NCI-H748 treated with DMSO at 0.1 percent for 48 hours (cell line): ENCODE data around the gene NME1.
"Not testable (repeated sequence)": the region's sequence is repeated elsewhere in the genome, so short reads cannot be mapped to it uniquely, and the experiment has no call there.

Source experiments
- DNase-seq: peaks from one replicate; lab custom pipeline; 2025; lab: John Stamatoyannopoulos, UW

Gene NME1

DNA sequence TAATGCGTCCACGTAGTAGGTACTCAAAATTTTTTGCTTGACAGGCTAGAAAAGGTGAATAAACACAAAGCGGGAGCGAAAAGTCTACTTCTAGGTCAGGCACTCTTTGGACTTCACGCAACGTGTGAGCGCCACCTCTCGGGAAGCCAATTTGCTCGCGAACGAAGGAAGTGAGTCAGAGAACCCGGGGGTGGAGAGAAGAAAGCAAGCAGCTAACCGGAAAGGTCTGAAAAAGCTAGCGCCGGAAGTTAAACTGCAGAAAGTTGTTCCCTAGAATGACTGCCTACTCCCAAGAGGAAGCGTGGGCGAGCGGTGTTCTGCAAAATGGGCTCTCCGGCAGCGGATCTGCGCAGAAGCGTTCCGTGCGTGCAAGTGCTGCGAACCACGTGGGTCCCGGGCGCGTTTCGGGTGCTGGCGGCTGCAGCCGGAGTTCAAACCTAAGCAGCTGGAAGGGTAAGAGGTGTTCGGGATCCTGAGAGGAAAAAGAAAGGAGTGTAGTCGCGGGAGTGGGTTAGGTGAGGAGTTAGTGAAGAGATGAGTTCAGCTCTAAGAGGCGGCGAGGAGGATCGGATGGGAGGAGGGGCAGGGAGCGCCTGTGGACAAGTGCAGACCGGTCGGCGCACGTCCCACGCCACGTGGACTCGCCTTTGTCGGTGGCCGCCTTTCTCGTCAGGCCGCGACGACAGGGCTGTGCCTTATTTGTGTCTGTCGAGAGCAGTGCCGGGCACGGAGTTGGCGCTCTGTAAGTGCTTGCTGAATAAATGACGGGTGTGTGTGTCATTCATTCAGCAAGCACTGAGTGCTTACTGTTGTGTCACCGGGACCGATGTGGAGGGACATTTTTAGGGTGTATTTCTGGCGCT, at the start of gene NME1:
Gene NME1, plus strand, starts transcription at position 350 of the 863 bp plus-strand sequence. CDS start 2,096 bp downstream, outside the sequence.
- DNase-seq = peak; percentile 98

DNA sequence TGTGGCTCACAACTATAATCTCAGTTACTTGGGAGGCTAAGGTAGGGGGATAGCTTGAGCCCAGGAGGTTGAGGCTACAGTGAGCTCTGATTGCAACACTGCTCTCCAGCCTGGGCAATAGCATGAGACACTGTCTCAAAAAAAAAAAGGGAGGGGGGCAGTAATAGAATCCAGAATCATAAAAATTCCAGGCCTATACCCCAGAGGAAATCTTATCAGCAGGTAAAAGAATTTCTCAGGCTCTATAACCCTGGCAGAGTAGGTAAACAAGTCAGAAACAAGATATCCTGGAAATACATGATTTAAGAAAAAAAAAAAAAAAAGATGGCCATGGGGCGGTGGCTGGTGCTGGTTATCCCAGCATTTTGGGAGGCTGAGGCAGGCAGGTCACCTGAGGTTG, 45.6 kb upstream of the NME1 start:
- DNase-seq = no peak

DNA sequence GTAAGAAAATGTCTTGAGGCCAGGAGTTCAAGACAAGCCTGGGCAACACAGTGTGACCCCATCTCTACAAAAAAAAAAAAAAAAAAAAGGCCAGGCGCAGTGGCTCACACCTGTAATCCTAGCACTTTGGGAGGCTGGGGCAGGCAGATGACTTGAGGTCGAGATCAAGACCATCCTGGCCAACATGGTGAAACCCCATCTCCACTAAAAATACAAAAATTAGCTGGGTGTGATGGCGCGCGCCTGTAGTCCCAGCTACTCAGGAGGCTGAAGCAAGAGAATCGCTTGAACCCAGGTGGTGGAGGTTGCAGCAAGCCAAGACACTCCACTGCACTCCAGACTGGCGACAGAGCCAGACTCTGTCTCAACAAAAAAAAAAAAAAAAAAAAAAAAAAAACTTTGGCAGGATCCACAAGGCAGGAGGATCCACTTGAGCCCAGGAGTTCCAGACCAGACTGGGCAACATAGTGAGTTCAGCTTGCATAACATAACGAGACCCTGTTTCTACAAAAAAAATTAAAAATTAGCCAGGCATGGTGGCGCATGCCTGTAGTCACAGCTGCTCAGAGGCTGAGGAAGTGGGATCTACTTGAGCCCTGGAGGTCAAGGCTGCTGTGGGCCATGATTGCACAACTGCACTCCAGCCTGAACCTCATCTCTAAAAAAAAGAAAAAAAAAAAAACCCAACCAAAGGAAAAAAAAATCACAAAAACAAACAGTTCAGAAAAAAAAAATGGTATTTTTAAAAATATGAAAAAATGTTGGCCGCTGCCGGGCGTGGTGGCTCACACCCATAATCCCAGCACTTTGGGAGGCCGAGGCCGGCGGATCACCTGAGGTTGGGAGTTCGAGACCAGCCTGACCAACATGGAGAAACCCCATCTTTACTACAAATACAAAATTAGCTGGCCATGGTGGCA, 40.8 kb upstream of the NME1 start:
- not testable (repeated sequence) for DNase-seq

DNA sequence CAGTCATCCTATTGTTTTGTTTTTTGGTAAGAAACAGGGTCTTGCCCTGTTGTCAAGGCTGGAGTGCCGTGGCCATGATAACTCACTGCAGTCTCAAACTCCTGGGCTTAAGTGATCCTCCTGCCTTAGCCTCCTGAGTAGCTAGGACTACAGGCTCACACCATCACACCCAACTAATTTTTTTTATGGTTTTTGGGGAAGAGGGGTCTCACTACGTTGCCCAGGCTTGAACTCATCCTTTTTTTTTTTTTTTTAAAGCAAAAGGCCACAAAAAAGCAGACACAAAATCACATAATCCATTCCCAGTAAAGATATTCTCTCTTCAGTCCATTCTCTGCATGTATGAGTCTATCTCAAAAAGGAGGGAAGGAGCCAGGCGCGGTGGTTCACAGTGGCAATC, 38.2 kb upstream of the NME1 start:
- no peak for DNase-seq

DNA sequence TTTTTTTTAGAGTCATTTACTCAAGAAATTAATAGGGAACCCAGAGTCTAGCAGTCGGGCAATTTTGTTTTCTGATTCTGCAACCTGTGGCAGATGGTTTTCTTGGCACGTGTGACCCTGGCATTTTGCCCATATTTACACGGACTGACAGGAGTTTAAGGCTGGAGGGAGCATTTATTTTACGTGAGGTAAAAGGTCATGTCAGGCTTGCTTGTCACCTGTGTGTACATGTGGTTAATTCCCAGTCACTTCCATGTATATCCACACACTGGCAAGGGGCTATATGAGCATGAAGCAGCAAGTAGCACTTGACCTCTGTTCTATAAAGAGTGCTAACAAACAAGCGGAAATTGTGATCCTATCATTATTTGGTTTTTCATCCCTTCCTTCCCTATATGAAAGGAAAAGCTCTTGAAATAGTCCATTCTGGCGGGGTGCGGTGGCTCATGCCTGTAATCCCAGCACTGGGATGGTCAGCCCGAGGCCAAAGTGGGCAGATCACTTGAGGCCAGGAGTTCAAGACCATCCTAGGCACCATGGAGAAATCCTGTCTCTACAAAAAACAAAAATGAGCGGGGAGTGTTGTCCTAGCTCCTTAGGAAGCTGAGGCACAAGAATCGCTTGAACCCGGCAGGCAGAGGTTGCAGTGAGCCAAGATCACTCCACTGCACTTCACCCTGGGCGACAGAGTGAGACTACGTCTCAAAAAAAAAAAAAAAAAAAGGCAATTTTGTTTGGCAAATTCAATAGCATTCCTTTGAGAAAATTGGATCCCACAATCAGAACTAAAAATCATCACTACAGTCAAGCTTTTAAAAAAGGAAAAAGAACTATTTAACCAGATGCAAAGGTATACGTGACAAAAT, 34.8 kb upstream of the NME1 start:
- DNase-seq = peak; percentile 89

DNA sequence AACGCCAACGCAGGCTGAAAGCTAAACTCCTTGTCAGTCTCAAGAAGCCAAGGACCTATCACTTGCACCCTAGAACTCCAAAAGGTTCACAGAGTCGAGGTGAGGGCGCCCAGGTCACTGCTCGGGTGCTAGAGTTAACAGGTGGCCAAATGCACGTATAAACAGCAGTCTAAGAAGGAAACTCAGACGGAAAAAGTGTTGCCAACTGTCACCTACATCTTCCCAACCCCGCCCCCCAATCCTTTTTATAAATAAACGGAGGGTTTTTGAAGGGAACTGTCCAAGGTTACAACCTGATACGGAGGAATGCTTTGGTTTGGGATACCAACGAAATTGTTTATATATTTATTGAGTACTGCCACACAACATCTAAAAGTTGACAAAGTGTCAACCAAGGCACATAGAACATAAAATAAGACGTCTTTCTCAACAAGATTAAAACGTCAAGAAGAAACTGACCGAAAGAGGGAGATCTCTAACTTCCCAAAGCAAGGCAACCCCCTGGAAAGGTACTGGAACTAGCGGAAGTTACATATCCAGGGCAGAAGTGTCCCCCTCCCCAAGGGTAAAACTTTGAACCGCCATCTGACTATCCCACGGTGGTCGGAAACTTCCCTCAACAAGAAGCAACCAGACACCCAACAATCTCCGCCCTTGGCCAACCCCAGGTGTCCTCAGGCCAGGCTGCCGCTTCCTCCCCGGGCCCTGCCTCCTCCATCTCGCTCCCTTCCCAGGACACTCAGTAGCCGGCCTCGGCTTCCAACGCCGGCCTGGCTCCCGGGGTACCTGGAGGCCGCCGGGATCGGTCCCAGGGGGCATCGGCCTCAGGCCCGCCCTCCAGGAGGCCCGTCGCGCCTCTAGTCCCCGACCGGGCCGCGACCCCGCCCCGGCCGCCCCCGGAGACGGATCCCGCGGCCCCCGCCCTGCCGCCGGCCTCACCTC, 33.7 kb upstream of the NME1 start:
- peak; percentile 1 for DNase-seq

DNA sequence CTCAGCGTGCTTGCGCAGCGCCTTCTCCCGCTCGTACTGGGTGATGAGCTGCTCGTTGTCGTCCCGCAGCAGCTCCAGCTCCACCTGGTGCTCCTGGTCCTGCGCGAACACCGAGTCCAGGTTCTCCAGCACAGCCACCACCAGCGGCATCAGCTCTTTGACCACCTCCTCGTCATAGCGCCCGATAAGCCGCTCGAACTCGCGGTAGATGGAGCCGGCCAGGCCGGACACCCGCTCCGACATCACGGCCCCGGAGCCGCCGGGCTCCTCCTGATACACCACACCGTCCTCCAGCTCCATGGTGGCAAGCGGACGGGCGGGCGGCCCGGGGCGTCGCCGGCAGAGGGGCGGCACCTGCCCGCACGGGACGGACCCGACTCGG, 33.0 kb upstream of the NME1 start:
- peak; percentile 10 for DNase-seq

DNA sequence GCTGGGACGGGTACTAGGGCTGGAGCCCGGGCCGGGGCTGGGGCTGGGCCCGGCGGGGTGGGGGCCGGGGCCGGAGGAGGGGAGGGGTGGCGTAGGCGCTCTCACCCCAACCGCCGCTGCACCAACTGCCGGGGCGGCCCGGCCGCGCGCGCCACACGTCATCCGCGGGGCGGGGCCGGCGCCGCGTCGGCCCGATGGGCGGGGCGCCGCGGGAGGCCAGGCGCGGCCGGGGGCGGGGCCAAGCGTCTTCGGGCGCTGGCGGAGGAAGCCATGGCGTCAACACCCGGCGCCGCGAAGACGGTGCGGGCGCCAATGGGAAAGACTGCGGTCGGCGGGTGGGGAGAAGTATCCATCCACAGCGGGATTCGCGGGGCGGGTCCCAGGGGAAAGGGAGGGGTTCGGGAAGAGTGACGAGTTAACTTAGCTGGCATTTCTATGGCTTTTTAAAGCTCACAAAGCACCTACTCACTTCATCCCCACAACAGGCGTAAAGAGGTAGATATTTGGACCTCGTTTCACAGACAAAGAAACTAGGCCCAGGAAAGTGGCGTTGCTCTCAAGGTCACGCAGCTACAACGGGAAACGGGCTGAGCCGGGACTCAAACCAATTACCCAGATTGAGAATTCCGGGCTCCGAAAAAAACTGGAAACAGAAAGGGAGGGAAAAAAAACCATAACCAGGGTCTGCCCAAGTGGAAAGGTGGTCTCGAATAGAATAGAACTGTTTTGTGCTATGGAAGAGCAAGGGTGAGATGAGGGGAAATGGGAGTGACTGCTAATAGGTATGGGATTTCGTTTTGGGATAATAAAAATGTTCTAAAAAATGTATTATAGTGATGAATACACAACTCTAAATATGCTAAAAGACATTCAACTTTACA, 32.4 kb upstream of the NME1 start, which contains the start of gene SPAG9:
Gene SPAG9, minus strand, starts transcription at position 130 of the 881 bp plus-strand sequence. CDS start 212 bp downstream, outside the sequence.
- peak; percentile 89 for DNase-seq

DNA sequence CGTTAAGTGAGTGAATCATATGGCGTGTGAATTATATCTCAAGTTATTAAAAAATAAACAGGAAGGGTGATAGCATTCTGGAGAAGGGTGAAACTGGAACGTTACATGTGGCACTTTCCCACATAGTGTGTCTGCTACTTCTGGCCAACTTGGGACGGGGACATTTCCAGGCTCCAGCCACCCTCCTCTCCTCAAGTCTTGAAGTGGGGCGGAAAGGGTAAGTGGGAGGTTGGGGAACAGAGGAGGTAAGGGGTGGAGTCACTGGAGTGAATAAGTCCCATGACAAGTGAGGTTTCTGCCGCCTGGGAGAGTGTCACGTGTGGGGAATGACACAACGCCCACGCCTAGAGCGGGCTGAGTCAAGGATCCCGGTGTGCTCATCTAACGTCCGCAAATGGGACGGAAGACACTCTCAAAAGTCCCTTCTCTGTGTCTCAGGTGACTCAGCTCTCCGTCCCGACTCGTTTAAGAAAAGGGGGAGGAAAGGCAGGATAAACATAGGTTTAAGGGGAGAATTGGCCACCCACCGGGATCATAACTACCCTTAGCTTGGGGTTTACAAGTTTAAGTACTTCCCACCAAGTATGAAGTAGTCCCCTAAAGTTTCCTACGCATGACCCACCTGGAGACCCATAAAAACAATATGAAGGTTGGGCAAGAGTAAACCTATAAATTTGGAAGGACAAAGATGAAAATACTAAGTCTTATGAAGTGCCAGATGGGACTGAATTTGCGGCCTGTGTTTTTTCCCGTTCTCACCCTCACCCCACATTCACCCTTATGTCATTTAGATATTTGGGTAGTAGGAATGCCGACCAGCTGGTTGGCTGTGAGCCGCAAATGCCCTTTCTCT, 31.5 kb upstream of the NME1 start:
- DNase-seq = peak; percentile 15

DNA sequence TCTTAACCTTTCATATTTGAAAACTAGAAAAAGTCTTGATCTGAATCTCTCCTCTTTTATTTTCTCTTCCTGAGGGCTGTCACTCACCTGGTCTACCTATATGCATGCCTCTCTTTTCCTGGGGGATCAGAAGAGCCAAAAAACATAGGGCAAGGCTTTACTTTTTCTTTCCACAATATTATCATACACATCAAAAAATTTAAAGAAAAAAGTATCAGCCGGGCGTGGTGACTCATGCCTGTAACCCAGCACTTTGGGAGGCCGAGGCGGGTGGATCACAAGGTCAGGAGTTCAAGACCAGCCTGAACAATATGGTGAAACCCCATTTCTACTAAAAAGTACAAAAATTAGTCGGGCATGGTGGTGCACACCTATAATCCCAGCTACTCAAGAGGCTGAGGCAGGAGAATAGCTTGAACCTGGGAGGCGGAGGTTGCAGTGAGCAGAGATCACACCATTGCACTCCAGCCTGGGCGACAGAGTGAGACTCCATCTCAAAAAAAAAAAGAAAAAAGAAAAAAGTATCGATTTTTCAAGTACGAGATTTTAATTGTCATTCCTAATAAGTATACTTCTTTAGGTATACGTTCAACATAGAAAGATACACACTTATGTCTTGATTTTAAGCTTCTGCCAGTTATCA, 30.8 kb upstream of the NME1 start:
- not testable (repeated sequence) for DNase-seq

DNA sequence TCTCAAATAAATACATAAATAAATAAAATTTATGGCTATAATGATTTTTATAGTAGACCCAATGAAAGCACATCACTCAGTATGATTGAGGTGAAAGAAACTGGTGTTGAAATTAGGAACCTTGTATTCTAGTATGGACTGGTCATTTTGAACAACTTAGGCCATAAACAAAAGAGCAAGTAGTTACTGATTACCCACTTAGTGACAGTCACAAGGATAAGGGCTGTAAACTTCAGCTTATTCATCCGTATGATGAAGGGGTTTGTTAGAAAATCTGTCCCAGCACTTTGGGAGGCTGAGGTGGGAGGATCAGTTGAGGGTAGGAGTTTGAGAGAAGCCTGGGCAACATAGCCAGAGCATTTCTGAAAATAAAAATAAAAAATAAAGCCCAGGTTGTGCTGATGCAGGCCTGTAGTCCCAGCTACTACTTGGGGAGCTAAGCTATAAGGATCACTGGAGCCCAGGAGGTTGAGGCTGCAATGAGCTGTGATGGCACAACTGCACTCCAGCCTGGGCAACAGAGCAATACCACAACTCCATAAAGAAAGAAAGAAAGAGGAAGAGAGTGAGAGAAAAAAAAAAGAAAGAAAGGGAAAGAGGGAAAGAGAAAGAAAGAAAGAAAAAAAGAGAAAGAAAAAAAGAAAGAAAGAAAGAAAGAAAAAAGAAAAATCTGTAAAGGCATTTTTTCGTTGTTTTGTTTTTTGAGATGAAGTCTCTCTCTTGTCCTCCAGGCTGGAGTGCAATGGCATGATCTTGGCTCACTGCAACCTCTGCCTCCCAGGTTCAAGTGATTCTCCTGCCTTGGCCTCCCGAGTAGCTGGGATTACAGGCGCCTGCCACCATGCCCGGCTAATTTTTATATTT, 28.5 kb upstream of the NME1 start:
- no peak for DNase-seq

DNA sequence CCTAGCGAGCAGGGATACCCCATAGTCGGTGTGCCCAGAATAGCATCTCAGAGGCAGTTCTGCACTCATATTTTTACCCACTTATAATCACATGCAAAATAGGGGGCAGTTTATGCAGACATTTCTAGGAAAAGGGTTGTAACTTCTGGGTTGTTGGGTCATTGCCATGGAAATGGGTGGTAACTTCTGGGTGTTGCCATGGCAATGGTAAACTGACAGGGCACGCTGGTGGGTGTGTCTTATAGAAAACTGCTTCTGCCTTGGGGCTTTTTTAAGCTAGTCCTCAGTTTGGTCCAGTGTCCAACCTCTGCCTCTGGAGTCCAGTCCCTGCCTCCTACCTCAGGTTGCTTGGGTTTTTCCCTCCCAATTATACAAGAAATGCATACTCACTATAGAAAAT, 25.3 kb upstream of the NME1 start:
- no peak for DNase-seq

DNA sequence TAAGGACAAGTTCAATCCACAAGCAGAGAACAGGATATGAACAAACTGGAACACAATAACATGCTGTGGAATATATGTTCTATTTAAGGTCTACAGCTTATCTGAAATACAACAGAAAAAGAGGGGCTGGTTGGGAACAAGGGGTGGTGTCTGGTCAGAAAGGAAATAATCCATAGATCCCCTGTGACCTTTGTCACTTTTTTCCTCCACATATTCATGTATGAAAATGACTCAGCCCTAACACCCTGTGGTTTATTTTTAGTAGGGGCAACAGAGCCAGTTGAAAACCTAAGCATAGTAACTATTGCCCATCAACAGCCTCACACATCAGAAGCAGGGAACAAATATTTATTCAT, 20.4 kb upstream of the NME1 start:
- DNase-seq = no peak

DNA sequence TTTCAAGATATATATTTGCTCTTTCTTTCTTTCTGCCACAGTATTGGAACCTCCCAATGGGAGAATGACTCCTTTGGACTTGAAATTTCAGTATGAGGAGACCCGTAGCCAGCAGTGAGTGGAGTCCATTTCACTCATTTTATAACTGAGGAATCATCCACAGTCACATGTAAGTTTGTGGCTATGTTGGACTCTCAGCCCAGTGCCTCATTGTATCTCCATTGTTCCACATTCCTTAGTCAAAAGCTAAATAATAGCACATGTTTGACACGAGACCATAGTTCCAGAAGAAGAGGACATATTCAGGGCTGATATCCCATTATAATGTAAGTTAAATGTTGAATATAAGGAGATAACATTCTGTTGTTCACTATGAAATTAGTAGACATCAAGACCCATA, 20.0 kb upstream of the NME1 start:
- DNase-seq = no peak

DNA sequence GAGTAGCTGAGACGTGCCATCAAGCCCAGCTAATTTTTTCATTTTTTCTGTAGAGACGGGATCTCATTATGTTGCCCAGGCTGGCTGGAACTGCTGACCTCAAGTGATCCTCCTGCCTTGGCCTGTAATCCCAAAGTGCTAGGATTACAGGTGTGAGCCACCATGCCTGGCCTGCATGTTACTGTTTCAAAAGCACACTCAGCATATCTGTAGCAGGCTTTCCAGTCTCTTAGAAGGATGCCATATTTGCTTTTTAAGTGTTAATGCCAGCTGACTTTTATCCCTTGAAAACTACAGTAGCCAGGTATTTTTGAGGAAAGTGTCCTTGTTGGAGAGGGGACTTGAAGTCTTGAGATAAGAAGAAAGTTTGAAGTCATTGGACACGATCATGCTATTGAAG, 17.4 kb upstream of the NME1 start:
- no peak for DNase-seq

DNA sequence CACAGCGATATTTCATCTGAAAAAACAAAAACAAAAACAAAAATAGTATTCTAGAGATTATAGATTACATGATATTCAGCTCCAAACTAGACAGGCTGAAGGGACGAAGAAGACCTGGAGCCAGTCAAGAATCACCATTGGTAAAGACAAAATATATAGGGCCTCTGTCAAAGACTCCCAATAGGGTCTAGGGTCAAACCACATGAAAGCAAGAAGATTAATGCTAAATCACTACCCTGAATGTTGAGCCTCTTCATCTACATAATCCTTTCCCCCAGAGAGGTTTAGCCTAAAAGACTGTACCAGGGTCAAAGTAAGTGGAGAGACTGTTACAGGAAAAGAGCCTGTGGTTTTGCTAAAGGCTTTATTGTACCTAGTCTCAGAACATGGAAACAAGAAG, 10.8 kb upstream of the NME1 start:
- DNase-seq = no peak

DNA sequence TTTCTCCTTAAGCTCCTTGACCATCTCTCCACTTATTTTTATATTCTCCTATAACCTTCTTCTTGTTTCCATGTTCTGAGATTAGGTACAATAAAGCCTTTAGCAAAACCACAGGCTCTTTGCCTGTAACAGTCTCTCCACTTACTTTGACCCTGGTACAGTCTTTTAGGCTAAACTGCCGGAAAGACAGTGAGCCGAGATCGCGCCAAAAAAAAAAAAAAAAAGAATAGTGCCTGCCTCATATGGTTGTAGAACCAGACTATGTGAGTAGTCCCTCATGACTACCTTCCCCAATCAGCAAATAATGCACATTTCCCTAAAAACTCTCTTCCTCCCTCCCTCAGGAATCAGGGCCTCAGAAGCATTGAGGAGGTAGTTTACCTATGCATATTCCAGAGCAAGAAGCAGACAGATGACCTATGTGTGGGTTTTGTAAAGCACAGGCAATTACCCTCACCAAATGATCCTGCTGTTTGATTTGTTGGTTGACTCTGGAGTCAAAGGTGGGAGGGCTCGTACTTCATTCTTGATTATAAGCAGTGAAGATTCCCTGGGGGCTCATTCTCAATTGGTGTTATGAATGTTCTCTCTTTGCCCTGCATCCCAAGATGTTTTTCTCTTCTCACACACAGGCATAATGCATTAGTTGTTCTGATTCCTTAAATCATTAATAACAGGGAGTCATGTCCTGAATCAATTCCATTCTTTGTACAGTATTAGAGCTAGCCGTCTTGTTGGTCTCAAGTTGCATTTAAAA, 8.9 kb upstream of the NME1 start:
- no peak for DNase-seq
